Fibroblast of mammary gland (primary cell): ENCODE data around the gene GAS7.

Source experiments
- DNase-seq: peaks from one replicate; pipeline ENCODE4 v3.0.0-alpha.2; 2010; ENCODE audit warnings: low read depth
- H3K4me3 ChIP-seq: 2 replicates; pipeline ENCODE4 v1.5.1; 2011; ENCODE audit warnings: low read depth, mild to moderate bottlenecking, low read length, moderate library complexity; ENCODE audit not compliant: control insufficient read depth
- TF ChIP-seq, protein P1 (sequence below): conservative IDR thresholded peaks from 2 replicates; pipeline ENCODE4 v1.5.1; 2011; ENCODE audit warnings: low read depth, low read length, inconsistent platforms; ENCODE audit not compliant: control insufficient read depth, insufficient read depth

The GAS7 gene

DNA sequence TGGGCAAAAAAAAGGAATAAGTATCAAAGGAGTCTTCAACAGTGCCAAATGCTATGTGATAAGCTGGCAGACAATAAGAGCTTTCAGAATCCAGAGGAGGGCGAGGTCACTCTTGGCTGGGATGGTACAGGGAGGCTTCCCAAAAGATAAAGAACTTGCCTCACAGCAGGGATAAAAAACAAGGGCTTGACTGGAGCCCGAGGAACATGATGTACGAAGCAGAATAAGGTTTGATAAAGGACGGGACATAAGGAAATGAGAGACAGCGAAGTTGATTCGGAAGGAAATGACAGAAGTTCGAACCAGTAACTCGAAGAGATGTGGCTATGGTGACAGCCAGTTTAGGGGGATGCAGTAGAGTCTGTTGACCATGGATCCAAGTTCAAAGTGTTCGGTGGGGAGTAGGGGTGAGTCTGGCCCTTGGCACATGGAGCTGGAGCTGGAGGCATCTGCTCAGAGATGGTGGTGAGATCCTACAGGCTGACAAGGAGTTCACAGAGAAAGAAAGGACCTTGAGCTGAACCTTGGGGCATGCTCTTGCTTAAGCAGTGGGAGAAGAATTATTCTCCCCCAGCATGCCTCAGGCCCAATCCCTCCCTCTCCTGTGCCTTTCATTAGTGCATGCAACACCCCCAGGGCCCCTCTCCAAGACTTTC lies 155.7 kb downstream of the GAS7 start:
- DNase-seq = no peak
- TF ChIP-seq, protein P1, sequence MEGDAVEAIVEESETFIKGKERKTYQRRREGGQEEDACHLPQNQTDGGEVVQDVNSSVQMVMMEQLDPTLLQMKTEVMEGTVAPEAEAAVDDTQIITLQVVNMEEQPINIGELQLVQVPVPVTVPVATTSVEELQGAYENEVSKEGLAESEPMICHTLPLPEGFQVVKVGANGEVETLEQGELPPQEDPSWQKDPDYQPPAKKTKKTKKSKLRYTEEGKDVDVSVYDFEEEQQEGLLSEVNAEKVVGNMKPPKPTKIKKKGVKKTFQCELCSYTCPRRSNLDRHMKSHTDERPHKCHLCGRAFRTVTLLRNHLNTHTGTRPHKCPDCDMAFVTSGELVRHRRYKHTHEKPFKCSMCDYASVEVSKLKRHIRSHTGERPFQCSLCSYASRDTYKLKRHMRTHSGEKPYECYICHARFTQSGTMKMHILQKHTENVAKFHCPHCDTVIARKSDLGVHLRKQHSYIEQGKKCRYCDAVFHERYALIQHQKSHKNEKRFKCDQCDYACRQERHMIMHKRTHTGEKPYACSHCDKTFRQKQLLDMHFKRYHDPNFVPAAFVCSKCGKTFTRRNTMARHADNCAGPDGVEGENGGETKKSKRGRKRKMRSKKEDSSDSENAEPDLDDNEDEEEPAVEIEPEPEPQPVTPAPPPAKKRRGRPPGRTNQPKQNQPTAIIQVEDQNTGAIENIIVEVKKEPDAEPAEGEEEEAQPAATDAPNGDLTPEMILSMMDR = no peak
- H3K4me3 ChIP-seq = no peak overlapping the region

DNA sequence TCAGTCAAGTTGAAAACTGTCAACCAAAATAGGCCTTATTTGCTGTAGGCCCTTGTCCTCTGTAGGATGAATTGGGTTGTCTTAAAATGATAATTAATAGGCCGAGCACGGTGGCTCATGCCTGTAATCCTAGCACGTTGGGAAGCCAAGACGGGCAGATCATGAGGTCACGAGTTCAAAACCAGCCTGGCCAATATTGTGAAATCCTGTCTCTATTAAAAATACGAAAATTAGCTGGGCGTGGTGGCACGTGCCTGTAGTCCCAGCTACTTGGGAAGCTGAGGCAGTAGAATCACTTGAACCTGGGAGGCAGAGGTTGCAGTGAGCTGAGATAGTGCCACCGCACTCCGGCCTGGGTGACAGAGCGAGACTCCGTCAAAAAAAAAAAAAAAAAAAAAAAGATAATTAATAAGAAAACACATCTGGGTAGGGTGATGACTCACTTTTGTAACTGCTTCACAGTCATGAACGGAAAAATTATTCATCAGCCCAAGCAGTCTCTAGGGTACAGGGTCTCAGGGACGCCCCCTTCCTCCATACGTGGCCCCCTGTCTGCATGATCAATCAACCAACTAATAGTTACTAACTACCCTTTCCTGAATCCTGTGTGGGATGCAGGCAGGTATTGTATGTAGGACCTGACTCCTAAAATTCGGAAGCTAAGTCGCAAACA lies 156.4 kb downstream of the GAS7 start:
- H3K4me3 ChIP-seq = no peak overlapping the region
- TF ChIP-seq, protein P1 = no peak
- peak; percentile 44 for DNase-seq

DNA sequence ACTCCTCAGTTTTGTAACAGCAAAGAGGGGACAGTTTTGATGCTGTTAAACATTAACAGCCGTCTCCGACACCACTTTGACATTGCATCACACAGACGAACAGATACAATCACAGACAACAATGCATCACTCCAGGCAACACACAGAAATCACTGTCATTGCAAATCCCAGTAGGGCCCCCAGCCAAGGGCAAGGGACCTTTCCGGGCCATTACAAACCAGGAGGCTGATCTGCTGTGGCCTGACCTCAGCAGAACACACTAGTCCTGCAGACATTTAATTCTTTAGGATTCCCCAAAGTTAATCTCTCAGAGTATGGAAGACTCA lies 157.2 kb downstream of the GAS7 start:
- TF ChIP-seq, protein P1 = no peak
- H3K4me3 ChIP-seq = no peak overlapping the region
- no peak for DNase-seq

DNA sequence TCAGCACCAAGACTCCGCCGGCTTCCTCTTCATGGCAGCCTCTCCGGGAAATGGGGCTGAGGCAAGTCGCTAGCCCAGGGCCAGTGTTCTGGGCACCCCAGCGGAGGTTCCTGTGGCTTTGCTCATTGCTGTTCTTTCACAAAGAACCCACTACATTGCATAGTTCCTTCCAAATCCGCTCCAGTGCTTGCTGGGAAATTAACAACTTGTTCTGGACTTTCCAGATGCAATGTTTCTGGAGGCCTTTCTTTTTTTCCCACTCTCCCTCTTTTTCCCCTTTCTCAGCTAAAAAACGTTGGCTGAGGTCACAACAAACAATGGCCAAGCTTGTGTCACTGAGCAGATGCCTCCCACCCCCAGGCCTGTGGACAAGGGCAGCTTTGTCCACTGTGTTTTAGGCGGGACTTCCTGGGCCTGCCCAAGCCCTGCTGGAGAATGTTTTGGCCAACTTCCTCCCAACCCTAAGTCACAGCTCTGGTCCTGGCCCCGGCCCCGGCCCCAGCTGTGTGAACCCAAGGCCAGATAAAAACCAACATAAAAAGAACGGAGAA lies 161.8 kb downstream of the GAS7 start:
- no peak for DNase-seq
- TF ChIP-seq, protein P1 = no peak
- H3K4me3 ChIP-seq = no peak overlapping the region

DNA sequence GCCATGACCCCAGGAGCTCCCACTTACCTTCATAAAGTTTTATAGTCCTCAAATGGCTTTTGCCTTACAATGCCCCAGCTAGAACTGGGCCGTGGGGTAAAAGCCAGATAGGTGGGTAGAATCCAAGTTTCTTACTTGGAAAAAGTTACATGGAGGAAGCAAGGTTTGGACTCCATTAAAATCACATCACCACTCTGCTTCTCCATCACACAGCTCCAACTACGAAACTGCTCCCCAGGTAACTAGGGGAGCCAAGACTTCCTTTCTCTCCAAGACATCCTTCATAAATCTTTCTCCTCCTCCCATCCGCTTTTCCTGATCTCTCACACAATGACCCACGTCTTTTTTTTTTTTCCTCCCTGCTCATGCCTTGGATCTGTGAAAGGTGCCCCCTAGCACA lies 162.5 kb downstream of the GAS7 start:
- TF ChIP-seq, protein P1 = no peak
- no peak overlapping the region for H3K4me3 ChIP-seq
- no peak for DNase-seq

DNA sequence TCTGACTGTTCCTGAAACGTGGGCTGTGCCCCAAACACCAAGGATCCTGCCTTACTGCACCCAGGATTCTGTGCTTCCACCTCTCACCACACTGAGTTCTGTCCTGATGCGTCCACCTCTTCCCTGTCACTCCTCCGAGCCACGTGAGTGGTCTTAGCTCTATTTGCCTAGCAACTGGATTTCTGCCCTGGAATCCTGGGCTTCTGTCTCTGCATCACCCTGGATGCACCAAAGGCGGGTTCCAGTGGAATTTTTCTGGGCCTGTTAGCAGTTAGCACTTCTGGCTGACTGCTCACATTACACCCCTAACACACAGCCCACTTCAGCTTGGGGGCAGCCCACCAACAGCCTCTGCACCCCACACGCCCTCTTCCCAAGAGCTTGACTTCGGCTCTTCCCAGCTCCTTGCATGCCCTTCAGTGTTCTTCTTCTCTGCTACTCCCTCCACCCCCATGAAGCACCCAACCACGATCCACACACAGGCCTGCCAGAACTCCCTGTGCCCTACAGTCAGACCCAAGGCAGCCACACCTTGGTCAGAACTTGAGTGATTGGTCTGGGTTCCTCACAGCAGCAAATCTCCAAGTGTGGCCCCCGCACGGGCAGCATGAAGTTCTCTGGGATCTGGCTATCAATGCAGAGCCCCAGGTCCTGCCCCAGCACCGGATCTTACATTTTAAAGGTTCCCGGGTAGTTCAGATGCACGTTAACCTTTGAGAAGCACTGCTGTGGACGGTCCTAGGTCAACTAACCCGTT lies 163.5 kb downstream of the GAS7 start:
- DNase-seq = no peak
- H3K4me3 ChIP-seq = no peak overlapping the region
- TF ChIP-seq, protein P1 = no peak
